PFSK-1 (cell line): Measurements from ENCODE around the gene AFAP1L1.

Experiments
- POLR2AphosphoS5 ChIP-seq: IDR thresholded peaks from 2 replicates; pipeline ENCODE4 v1.6.1; 2012; ENCODE audit warnings: low read depth, mild to moderate bottlenecking, control low read depth, low read length, moderate library complexity
- SIN3A ChIP-seq: IDR thresholded peaks from 2 replicates; pipeline ENCODE4 v1.6.1; 2012; ENCODE audit warnings: mild to moderate bottlenecking, low read length, moderate library complexity, borderline replicate concordance; ENCODE audit not compliant: insufficient read depth
- TAF1 ChIP-seq: IDR thresholded peaks from 2 replicates; pipeline ENCODE4 v1.6.1; 2012; ENCODE audit warnings: low read length, control low read depth, borderline replicate concordance; ENCODE audit not compliant: insufficient read depth
- TF ChIP-seq, protein P1 (sequence below), 2 experiments: IDR thresholded peaks; 2 replicates each; pipeline versions ENCODE4 v1.6.1 to v1.8.0; 2011 to 2012; ENCODE audit warnings: low read depth in 2 of 2, low read length in 2 of 2, control low read depth in 1 of 2, inconsistent platforms in 1 of 2, mild to moderate bottlenecking in 1 of 2, moderate library complexity in 1 of 2; ENCODE audit not compliant: insufficient read depth in 1 of 2

DNA sequence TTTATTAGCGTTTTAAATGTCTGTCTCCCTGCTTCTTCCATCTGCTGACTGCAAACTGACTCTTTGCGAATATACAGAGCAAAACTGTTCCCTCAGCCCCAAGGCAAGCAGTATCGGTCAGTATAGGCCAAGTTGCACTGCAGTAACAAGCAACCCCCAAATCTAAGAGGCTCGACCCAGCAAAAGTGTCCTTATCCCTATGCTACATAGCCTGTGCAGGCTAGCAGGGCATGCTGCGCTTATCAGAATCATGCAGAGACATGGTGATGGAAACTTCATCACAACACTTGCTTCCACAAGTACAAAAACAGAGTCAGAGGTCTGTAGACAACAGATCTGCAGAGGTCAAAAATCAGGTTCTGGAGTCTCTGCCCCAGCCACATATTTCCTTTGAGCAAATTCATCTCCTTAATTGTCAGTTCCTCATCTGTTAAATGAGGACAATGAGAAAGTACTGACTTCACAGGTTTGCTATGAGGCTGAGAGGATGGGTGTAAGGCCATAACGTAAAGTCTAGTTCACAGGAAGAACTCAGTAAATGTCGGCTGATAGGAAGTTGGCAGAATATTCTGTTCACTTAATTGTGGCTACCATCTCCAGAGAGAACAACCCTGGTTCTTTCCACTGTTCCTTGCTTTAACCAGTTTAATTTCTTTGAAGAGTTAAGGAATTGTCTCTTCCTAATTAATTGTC is 117.0 kb downstream of the AFAP1L1 start:
- TF ChIP-seq SIN3A (no peak), TAF1 (no peak), POLR2AphosphoS5 (no peak)
- TF ChIP-seq, protein P1, sequence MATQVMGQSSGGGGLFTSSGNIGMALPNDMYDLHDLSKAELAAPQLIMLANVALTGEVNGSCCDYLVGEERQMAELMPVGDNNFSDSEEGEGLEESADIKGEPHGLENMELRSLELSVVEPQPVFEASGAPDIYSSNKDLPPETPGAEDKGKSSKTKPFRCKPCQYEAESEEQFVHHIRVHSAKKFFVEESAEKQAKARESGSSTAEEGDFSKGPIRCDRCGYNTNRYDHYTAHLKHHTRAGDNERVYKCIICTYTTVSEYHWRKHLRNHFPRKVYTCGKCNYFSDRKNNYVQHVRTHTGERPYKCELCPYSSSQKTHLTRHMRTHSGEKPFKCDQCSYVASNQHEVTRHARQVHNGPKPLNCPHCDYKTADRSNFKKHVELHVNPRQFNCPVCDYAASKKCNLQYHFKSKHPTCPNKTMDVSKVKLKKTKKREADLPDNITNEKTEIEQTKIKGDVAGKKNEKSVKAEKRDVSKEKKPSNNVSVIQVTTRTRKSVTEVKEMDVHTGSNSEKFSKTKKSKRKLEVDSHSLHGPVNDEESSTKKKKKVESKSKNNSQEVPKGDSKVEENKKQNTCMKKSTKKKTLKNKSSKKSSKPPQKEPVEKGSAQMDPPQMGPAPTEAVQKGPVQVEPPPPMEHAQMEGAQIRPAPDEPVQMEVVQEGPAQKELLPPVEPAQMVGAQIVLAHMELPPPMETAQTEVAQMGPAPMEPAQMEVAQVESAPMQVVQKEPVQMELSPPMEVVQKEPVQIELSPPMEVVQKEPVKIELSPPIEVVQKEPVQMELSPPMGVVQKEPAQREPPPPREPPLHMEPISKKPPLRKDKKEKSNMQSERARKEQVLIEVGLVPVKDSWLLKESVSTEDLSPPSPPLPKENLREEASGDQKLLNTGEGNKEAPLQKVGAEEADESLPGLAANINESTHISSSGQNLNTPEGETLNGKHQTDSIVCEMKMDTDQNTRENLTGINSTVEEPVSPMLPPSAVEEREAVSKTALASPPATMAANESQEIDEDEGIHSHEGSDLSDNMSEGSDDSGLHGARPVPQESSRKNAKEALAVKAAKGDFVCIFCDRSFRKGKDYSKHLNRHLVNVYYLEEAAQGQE (IDR thresholded peaks at IDR 0.05; ENCODE audit: insufficient read depth in 1 of 2, low read depth in 2 of 2, low read length in 2 of 2), result no peak
